Measurements from ENCODE around the gene DNASE1L2. TPM values are rescaled to one million over a fixed set of nuclear protein-coding genes. Genes with fewer than 3 reads are reported as not detected.
A peak's percentile ranks its signal among the peaks of the same experiment; 100 is the strongest.
"Not testable (repeated sequence)": the region's sequence is repeated elsewhere in the genome, so short reads cannot be mapped to it uniquely, and the experiment has no call there.

Gene DNASE1L2
- total and polyA plus RNA-seq, 2 of the 4 experiments (the other 2 are of a cell fraction), result 0.18 to 0.75 TPM

- H4K91ac ChIP-seq (ENCODE audit: insufficient read depth, low read depth, low read length); ATAC-seq (ENCODE audit: low read depth); dilution Hi-C loops (cut with HindIII; ENCODE audit: low sequenced_read_pairs, unreplicated experiment); H2BK5ac ChIP-seq (ENCODE audit: low read depth, low read length, poor library complexity, severe bottlenecking); H3K23ac ChIP-seq (ENCODE audit: low read depth, low read length); intact Hi-C loops (cut with micrococcal nuclease); H2AK5ac ChIP-seq (ENCODE audit: low read depth, low read length); H3K4me1 ChIP-seq (ENCODE audit: control insufficient read depth, insufficient read depth, low read length); POLR2A ChIA-PET (ENCODE audit: unreplicated experiment); H3K9me3 ChIP-seq (ENCODE audit: control insufficient read depth, insufficient read depth, low read length); H3K14ac ChIP-seq (replicated peaks; ENCODE audit: low read depth, low read length); H2AFZ ChIP-seq (replicated peaks; ENCODE audit: low read length, poor library complexity); H3K18ac ChIP-seq (ENCODE audit: low read depth, low read length); H4K5ac ChIP-seq (ENCODE audit: low read depth, low read length); H3K27me3 ChIP-seq (ENCODE audit: control insufficient read depth, insufficient read depth, low read length); H2AK9ac ChIP-seq (replicated peaks; ENCODE audit: low read depth, low read length, poor library complexity); H2BK15ac ChIP-seq (ENCODE audit: low read depth, low read length); CTCF ChIA-PET; H3K4ac ChIP-seq (ENCODE audit: low read depth, low read length); H2BK20ac ChIP-seq (ENCODE audit: low read depth, low read length); H3K56ac ChIP-seq (ENCODE audit: extremely low read depth, insufficient read depth, low read length); BruUV-seq (replicated peaks); H3K27ac ChIP-seq (ENCODE audit: insufficient read depth, low read length); H2BK120ac ChIP-seq (ENCODE audit: low read depth, low read length); in situ Hi-C loops (cut with MboI; ENCODE audit: low sequenced_read_pairs): not testable (repeated sequence)
- peak; percentile 31 for DNase-seq
- Histone ChIP-seq H3K36me3 (ENCODE audit: control insufficient read depth, insufficient read depth, low read length) (peaks cover 25% of the 10 kb centered on the region), H4K8ac (ENCODE audit: low read depth in 2 of 2, low read length in 2 of 2) (peak overlapping the region in 1 of 2 experiments; percentile 87; a peak in 1 of 4 replicates), H3K79me1 (ENCODE audit: low read depth in 1 of 2, low read length in 2 of 2) (peaks cover 14 to 62% of the 10 kb centered on the region in 2 experiments; a peak in 3 of 4 replicates), H3K9me1 (ENCODE audit: insufficient read depth, low read length) (peaks cover 13% of the 10 kb centered on the region), H4K20me1 (ENCODE audit: insufficient read depth, low read length) (peaks cover 72% of the 10 kb centered on the region), H3K4me2 (ENCODE audit: low read depth, low read length) (peak overlapping the region; percentile 38), H3K9ac (ENCODE audit: low read depth, low read length) (peak overlapping the region; percentile 92), H3K4me3 (ENCODE audit: insufficient read depth, low read depth, low read length) (peak overlapping the region; percentile 60)
- no CpG with 5 or more reads among the region's 12 CpGs for whole genome bisulfite sequencing, 2 experiments (ENCODE audit: extremely low coverage in 2 of 2, insufficient read length in 1 of 2)
- TF ChIP-seq MXI1 (IDR thresholded peaks at IDR 0.05; ENCODE audit: borderline replicate concordance, low read depth, low read length), result peak; percentile 67; the same call in 1 of the 2 replicates
These were observed 30.6 kb downstream of the DNASE1L2 start for GRCh38 chr16:2266887-2267286.

GRCh38 chr16:2267505-2267912 is 31.3 kb downstream of the DNASE1L2 start:
- DNase-seq; H3K4me1 ChIP-seq (ENCODE audit: control insufficient read depth, insufficient read depth, low read length); H4K91ac ChIP-seq (ENCODE audit: insufficient read depth, low read depth, low read length); dilution Hi-C loops (cut with HindIII; ENCODE audit: low sequenced_read_pairs, unreplicated experiment); H3K56ac ChIP-seq (ENCODE audit: extremely low read depth, insufficient read depth, low read length); BruUV-seq (replicated peaks); POLR2A ChIA-PET (ENCODE audit: unreplicated experiment); H3K23ac ChIP-seq (ENCODE audit: low read depth, low read length); H3K9me3 ChIP-seq (ENCODE audit: control insufficient read depth, insufficient read depth, low read length); H3K18ac ChIP-seq (ENCODE audit: low read depth, low read length); in situ Hi-C loops (cut with MboI; ENCODE audit: low sequenced_read_pairs); H3K27me3 ChIP-seq (ENCODE audit: control insufficient read depth, insufficient read depth, low read length); intact Hi-C loops (cut with micrococcal nuclease); H4K5ac ChIP-seq (ENCODE audit: low read depth, low read length); CTCF ChIA-PET; H2BK20ac ChIP-seq (ENCODE audit: low read depth, low read length); H2BK120ac ChIP-seq (ENCODE audit: low read depth, low read length); H2BK15ac ChIP-seq (ENCODE audit: low read depth, low read length): not testable (repeated sequence)
- H4K20me1 ChIP-seq (ENCODE audit: insufficient read depth, low read length), result peaks cover 66% of the 10 kb centered on the region
- peak overlapping the region; percentile 83; the same call in 1 of the 2 replicates for H3K4ac ChIP-seq (ENCODE audit: low read depth, low read length)
- peaks cover 13% of the 10 kb centered on the region for H3K9me1 ChIP-seq (ENCODE audit: insufficient read depth, low read length)
- 0% methylated on average over 27 of the region's 54 CpGs; no CpG with 5 or more reads in 1 of the 2 experiments for WGBS, 2 experiments (ENCODE audit: extremely low coverage in 2 of 2, insufficient read length in 1 of 2)
- peaks cover 9 to 55% of the 10 kb centered on the region in 2 experiments; a peak in 3 of 4 replicates for H3K79me1 ChIP-seq (ENCODE audit: low read depth in 1 of 2, low read length in 2 of 2)
- H2AFZ ChIP-seq (replicated peaks; ENCODE audit: low read length, poor library complexity), result peak overlapping the region; percentile 100
- peak; percentile 70 for ATAC-seq (ENCODE audit: low read depth)
- H3K9ac ChIP-seq (ENCODE audit: low read depth, low read length), result peak overlapping the region; percentile 92
- H2AK5ac ChIP-seq (ENCODE audit: low read depth, low read length), result 0 out of 2 replicates have a peak overlapping the region, but pooled peaks have one; percentile 63
- peak overlapping the region; percentile 38 for H3K4me2 ChIP-seq (ENCODE audit: low read depth, low read length)
- H2BK5ac ChIP-seq (ENCODE audit: low read depth, low read length, poor library complexity, severe bottlenecking), result peak overlapping the region; percentile 97
- H3K4me3 ChIP-seq (ENCODE audit: insufficient read depth, low read depth, low read length), result peak overlapping the region; percentile 60
- peak overlapping the region; percentile 87 to 89; a peak in 2 of 4 replicates for H4K8ac ChIP-seq (ENCODE audit: low read depth in 2 of 2, low read length in 2 of 2)
- H3K27ac ChIP-seq (ENCODE audit: insufficient read depth, low read length), result peak overlapping the region; percentile 76
- H3K36me3 ChIP-seq (ENCODE audit: control insufficient read depth, insufficient read depth, low read length), result peaks cover 19% of the 10 kb centered on the region
- H3K14ac ChIP-seq (replicated peaks; ENCODE audit: low read depth, low read length), result 0 out of 2 replicates have a peak overlapping the region, but pooled peaks have one; percentile 62
- peak overlapping the region; percentile 98 for H2AK9ac ChIP-seq (replicated peaks; ENCODE audit: low read depth, low read length, poor library complexity)

All from IMR-90 (cell line).